GM10266 (cell line): ENCODE data around the gene EMP2.
"Not testable (repeated sequence)": the region's sequence is repeated elsewhere in the genome, so short reads cannot be mapped to it uniquely, and the experiment has no call there.

ENCODE experiments used
- DNase-seq: peaks from one replicate; pipeline ENCODE4 v3.0.0; 2012; ENCODE audit errors: extremely low spot score
- TF ChIP-seq, protein P1 (sequence below): IDR thresholded peaks from 2 replicates; pipeline ENCODE4 v1.5.1; 2012; ENCODE audit warnings: mild to moderate bottlenecking, low read depth; ENCODE audit not compliant: control insufficient read depth, insufficient read depth; ENCODE audit errors: missing control alignments

Gene EMP2

DNA sequence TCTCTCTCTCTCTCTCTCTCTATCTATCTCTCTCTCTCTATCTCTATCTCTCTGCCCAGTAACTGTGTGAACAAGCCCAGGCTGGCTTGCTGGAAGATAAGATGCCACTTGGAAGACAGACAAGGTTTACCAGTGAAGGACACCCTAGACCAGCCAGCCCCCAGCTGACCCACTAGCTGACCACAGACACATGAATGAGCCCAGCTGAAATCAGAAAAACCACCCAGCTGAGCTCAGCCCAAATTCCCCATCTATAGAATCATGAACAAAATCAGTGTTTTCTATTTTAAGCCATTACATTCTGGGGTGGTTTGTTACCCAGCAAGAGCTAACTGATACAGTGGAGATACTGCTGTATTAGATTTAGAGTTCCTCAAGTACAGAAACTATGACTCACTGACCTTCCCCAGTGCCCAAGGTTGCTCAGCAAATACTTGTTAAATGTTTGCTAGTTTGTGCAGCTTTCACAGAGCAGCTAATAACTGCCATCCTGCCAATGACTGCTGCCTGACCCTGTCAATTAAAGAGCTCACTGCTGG is 18.0 kb downstream of the EMP2 start:
- TF ChIP-seq, protein P1, sequence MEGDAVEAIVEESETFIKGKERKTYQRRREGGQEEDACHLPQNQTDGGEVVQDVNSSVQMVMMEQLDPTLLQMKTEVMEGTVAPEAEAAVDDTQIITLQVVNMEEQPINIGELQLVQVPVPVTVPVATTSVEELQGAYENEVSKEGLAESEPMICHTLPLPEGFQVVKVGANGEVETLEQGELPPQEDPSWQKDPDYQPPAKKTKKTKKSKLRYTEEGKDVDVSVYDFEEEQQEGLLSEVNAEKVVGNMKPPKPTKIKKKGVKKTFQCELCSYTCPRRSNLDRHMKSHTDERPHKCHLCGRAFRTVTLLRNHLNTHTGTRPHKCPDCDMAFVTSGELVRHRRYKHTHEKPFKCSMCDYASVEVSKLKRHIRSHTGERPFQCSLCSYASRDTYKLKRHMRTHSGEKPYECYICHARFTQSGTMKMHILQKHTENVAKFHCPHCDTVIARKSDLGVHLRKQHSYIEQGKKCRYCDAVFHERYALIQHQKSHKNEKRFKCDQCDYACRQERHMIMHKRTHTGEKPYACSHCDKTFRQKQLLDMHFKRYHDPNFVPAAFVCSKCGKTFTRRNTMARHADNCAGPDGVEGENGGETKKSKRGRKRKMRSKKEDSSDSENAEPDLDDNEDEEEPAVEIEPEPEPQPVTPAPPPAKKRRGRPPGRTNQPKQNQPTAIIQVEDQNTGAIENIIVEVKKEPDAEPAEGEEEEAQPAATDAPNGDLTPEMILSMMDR = no peak
- DNase-seq = no peak

DNA sequence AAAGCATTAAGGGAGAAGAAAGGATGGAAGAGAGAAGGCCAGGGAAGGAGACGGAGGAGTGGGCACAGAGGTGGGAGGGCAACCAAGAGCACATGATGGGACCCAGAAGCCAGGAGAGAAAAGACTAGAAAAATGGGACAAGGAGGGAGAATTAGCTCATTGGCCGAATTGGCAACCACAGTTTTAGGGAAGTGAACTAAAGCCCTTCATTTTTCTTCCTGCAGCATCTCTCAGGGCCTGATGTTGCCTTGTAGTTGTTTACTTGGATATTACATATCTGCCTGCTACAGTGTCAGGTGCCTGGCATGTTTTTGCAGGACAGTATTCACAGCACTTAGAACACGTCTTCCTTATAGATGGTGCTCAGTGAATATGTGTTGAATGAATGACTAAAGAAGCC is 19.0 kb downstream of the EMP2 start:
- TF ChIP-seq, protein P1 = no peak

DNA sequence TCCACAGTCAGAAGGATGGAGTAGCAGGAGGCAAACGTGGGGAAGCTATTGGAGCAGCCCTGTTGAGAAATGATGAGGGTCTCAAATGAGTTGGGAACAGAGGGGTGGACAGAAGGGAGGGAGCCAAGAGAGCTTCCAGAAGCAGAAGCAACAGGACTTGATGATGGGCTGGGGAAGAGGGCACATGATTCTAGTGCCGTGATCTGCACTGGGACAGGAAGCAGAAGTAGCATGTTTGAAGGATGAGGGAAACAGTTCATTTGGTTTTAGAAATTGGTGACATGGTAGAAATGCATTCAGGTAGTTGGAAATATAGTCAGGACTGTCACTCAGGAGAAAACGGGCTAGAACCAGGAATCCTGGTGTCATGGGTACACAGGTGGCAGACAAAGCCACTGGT is 19.4 kb downstream of the EMP2 start:
- TF ChIP-seq, protein P1 = no peak
- no peak for DNase-seq

More for the DNA sequence above, 19.0 kb downstream of the EMP2 start:
- DNase-seq = no peak

DNA sequence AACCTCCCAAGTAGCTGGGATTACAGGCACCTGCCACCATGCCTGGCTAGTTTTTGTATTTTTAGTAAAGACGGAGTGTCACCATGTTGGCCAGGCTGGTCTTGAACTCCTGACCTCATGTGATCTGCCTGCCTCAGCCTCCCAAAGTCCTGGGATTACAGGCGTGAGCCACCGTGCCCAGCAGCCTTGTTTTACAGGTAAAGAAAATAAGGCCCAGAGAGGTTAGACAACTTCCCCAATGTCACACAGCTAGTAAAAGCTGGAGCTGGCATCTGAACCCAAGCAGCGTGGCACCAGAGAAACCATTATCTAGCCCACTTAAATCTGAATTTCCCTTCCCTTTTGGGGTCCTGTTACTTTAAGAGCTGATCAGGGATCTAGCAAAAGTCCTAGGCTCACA is 20.6 kb downstream of the EMP2 start:
- not testable (repeated sequence) for DNase-seq

DNA sequence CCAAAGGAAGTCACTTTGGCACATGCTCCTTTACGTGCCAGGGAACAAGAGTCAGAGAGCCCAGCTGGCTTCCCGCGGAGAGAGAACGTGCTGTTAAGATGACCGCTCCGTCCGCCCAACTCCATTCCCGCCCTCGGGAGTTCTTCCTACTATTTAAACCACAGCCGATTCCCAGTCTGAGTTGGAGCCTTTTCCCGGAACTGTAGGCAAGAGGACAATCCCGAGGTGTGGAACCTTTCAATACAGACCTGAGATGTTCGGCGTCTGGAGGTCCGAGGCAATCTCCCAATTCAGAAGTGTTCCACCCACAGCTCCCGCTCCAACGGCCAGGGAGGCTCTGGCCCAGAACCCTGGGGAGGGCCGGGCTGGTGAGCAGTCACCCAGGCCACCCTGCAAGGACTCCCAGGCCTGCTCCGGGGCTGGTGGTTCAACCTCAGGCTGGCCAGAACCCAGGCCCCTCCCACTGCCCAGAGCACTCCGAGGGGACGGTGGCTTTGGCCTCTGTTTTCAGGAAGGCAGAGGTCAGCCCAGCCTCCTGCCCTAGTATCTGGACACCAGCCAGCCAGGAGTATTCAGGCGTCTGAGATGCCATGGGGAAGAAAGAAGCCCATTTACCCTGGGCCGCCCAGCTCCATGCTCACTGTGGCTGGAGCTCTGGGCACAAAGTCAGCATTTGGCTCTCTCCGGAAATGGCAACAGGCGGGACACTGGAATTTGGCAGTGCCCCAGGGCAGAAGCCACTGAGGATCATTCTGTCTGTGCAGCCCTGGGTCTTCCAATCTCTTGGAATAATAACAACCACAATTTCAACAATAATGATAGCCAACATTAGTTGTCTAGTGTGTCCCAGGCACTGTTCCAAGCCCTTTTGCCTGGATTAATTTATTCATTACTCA is 21.4 kb downstream of the EMP2 start:
- TF ChIP-seq, protein P1 = no peak
- no peak for DNase-seq

DNA sequence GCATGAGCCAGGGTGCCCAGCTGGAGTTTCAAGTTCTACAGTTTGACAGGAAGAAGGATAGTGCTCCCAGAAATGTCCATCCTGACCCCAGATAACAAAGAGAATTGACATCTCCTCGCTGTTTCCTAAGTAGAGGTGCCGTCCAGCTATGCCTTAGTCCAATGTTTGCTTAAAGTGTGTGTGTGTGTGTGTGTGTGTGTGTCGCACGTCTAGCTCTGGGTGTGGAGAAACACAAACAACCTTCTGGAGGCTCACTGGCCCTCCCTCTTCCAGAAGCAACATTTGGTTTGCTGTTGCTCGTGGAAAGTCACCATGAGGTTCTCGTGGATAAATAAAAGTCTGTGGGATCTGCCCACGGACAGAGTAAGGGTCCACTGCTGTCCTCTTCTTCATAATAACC is 22.1 kb downstream of the EMP2 start:
- TF ChIP-seq, protein P1 = no peak
- no peak for DNase-seq

DNA sequence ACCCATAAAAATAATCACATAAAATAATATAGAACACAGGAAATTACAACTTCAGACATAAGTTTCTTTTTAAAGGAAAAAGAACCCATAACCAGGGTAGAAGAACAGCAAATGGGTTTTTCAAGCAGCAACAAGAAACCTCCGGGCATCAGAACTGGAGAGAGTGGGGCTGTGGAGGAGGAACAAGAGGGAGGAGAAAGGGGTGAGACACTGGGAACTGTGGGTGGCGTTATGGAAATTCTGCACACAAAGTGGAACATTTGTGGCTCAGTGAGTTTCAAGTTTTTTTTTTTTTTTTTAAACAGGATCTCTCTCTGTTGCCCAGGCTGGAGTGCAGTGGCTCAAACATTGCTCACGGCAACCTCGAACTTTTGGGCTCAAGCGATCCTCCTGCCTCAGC is 22.6 kb downstream of the EMP2 start:
- no peak for DNase-seq
- TF ChIP-seq, protein P1 = no peak
